Bronchial epithelial cell (primary cell): ENCODE measurements around the gene COX8A. TPM values are rescaled to one million over a fixed set of nuclear protein-coding genes. Genes with fewer than 3 reads are reported as not detected.

ENCODE experiments used
- DNase-seq: peaks from one replicate; pipeline ENCODE4 v3.0.0-alpha.2; 2010; ENCODE audit warnings: low read depth
- FAIRE-seq: peaks from 2 replicates; lab custom pipeline; 2011; peaks lifted over from hg19 to GRCh38; lab: Jason Lieb, UNC
- H3K27me3 ChIP-seq: 2 replicates; pipeline ENCODE4 v1.5.1; 2011; ENCODE audit warnings: low read length; ENCODE audit not compliant: control insufficient read depth, insufficient read depth
- H3K36me3 ChIP-seq: 2 replicates; pipeline ENCODE4 v1.5.1; 2011; ENCODE audit warnings: low read length; ENCODE audit not compliant: control insufficient read depth, insufficient read depth
- H3K4me3 ChIP-seq: 2 replicates; pipeline ENCODE4 v1.5.1; 2011; ENCODE audit warnings: mild to moderate bottlenecking, low read depth, low read length, control low read depth
- total RNA-seq: library from RNA; depleted of rRNA; stranded (reverse); fragments of >200 nt; gene quantifications from 2 replicates; pipeline ENCODE4 v1.2.1, GENCODE V29; 2014
- TF ChIP-seq, protein P1 (sequence below): IDR thresholded peaks from 2 replicates; pipeline ENCODE4 v1.5.1; 2011; ENCODE audit warnings: mild to moderate bottlenecking, moderate library complexity, low read length, control low read depth, inconsistent platforms; ENCODE audit not compliant: insufficient read depth, severe bottlenecking

The COX8A gene
- total RNA-seq, 1 donor from 2014 or later = 266 TPM

DNA sequence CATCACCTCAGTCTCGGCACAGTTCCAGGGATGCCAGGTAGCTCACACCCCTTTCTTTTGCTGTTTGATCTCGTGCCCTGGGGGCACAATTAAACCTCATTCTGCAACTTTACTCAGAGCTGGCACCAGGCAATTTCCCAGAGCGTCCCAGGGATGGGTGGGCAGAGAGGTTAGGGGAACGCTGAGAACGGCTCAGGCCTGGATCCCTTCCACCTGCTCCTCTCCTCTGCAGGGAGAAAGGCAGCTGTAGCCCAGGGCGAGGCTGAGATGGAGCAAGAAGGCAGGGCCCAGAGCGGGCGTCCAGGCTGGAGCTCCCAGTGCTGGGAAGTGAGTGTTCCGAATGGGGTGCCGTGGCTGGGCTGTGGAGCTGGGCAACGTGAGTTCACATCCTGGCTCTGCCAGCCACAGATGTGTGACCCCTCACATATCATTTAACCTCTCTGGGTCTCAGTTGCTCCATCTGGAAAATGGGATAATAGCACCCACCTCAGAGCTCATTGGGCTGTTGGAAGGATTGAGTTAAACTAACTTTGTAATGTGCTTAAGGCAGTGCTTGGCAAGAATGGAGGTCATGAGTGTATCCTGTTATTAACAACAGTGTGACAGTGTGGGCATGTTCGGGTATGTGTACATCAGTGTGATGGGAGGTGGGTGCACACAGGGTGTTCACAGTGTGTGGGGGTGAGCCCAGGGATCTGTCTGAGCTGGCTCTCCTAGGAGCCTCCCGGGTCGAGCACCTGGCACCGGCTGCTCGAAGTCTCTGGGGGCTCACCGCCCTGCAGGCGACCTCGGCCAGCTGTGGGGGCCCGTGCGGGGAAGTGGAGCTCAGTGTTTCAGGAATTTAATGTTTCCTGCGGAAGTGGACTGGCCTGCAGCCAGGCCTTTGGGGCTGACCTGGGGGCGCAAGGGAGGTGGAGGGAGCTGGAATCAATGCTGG lies 27.3 kb downstream of the COX8A start:
- TF ChIP-seq, protein P1, sequence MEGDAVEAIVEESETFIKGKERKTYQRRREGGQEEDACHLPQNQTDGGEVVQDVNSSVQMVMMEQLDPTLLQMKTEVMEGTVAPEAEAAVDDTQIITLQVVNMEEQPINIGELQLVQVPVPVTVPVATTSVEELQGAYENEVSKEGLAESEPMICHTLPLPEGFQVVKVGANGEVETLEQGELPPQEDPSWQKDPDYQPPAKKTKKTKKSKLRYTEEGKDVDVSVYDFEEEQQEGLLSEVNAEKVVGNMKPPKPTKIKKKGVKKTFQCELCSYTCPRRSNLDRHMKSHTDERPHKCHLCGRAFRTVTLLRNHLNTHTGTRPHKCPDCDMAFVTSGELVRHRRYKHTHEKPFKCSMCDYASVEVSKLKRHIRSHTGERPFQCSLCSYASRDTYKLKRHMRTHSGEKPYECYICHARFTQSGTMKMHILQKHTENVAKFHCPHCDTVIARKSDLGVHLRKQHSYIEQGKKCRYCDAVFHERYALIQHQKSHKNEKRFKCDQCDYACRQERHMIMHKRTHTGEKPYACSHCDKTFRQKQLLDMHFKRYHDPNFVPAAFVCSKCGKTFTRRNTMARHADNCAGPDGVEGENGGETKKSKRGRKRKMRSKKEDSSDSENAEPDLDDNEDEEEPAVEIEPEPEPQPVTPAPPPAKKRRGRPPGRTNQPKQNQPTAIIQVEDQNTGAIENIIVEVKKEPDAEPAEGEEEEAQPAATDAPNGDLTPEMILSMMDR = no peak
- FAIRE-seq = peak; percentile 77
- Histone ChIP-seq H3K36me3 (peaks cover 12% of the 10 kb centered on the region), H3K4me3 (no peak overlapping the region), H3K27me3 (peaks cover 6% of the 10 kb centered on the region)
- DNase-seq = no peak

DNA sequence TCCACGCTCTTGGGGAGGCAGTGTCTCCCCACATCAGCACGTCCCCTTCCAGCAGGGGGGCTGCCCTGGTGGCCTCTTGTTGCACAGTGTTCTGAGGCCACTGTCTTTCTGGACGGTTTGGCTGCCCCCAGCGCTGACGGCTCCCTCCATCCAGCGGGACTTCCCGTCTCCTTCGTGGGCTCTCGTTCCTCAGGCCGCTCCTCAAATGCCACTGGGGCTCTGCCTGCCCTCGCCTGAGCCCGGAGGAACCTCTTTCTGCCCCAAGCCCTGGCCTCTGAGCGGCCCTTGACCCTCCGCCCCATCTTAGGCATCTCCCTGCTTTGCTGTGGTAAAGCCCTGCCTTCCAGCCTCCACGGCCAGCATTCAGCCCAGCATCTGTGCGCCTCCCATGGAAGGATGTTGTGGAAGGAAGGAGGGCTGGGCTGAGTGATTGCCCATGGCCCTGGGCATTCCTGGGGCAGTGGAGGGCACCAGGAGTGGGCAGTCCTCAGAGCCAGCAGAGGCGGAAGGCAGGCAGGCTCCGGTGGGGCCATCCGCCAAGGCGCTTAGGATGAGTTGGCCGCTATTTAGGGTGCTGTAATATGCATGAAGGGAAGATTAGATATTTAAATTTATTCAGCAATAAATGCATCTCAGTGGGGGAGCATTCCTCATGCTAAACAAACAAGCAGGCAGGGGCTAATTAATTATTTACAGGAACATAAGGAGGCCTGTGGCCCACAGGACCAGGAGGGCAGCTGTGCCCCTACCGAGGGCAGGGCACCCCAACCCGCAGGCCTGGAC lies 29.6 kb downstream of the COX8A start:
- no peak for FAIRE-seq
- Histone ChIP-seq H3K4me3 (no peak overlapping the region), H3K36me3 (no peaks in the 10 kb centered on the region), H3K27me3 (peaks cover 6% of the 10 kb centered on the region)
- TF ChIP-seq, protein P1 = no peak
- DNase-seq = no peak

DNA sequence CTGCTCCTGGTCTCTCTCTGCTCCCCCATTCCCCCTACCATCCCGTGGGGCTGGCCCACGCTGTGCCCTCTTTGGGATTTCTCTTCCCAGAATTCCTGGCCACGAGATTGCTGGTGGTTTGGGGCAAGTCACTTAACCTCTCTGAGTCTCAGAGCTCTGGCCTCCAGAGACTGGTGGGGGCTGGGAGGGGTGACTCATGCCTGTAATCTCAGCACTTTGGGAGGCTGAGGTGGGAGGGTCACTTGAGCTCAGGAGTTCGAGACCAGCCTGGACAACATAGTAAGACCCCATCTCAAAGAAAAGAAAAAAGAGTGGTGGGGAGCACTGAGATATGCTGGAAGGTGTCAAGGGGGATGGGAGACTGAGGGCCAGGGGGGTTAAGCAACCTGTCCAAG lies 30.2 kb downstream of the COX8A start:
- TF ChIP-seq, protein P1 = no peak
- H3K27me3 ChIP-seq = peaks cover 8% of the 10 kb centered on the region
- no peaks in the 10 kb centered on the region for H3K36me3 ChIP-seq
- DNase-seq (no peak), FAIRE-seq (no peak)
- H3K4me3 ChIP-seq = no peak overlapping the region

DNA sequence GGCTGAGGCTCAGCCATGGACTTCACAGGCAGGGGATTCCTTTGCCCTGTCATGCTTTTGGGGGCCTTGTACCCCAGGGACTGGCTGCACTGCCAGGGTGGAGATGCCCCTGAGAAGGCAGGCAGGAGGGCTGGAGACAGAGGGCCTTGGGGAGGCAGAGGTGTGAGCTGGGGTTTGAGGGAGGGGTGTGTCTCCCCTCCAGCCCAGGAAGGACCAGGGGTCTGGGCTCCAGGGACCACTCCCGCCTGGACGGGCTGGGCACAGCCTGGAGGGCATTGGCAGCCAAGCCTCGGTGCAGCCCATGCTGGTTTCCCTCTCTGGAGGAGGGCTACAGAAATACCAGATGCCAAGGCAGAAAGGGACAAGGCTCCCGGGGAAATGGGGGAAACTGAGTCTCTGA lies 31.3 kb downstream of the COX8A start:
- Histone ChIP-seq H3K27me3 (peaks cover 8% of the 10 kb centered on the region), H3K36me3 (no peaks in the 10 kb centered on the region), H3K4me3 (no peak overlapping the region)
- TF ChIP-seq, protein P1 = no peak
- DNase-seq (no peak), FAIRE-seq (no peak)

DNA sequence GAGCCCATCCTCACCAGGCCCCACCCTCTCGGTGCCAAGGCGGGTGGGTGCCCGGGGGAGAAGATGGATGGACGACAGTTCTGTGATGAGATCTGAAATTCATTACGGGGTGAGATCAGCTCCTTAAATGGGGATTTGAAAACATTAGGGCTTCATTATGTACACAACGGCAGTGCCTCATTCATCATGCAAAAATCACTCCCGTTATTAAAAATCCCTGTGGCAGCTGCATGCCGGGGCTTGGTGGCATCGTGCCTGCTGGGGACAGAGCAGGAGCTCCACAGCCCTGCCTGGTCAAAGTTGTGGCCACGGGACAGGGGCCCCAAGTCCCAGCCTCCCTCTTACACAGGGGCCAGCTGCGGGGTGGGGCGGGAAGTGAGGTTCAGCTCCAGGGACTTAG lies 32.0 kb downstream of the COX8A start:
- DNase-seq = no peak
- H3K4me3 ChIP-seq = no peak overlapping the region
- TF ChIP-seq, protein P1 = no peak
- no peak for FAIRE-seq
- no peaks in the 10 kb centered on the region for H3K36me3 ChIP-seq
- H3K27me3 ChIP-seq = peaks cover 8% of the 10 kb centered on the region
